HG03095 (cell line): ENCODE measurements around the gene LSM12.

ENCODE experiments used
- ATAC-seq: cut with Tn5 transposase; IDR thresholded peaks from one replicate; pipeline ENCODE4 v1.9.1; 2021; ENCODE audit warnings: moderate library complexity; ENCODE audit not compliant: unreplicated experiment

LSM12 gene

GRCh38 chr17:43988301-43988700 is 78.2 kb downstream of the LSM12 start:
- ATAC-seq = no peak

- no peak for ATAC-seq
Measured at GRCh38 chr17:43987131-43988021, 79.1 kb downstream of the LSM12 start.

DNA sequence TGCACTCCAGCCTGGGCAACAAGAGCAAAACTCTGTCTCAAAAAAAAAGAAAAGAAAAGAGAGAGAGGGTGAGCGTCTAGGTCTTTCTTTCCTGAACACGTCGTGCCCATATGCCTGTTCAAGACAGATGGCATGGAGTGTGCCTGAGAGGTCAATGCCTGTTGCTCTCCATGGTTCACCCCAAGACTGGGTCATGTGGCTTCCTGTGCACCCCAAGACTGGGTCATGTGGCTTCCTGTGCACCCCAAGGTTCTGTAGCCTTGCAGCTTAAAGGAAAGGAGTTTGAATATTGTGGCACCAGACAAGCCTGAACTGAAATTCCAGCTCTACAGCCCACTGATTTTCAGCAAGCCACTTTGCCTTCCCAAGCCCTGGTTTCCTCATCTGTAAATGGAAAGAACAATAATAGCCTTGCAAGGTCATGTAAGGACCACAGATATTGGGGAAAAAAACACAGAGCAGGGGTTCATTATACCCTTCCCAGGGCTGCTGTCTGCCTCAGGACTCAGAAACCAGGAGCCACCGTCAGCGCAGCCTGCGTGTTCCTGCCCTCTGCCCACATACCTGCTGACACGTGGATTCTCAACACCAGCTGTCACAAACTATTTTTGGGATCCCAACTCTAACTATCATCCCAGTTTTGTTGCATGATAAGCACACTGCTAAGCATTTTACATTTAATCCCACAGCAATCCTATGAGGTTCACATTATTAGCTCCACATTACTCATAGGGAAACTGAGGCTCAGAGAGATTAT is 80.1 kb downstream of the LSM12 start:
- ATAC-seq = no peak

GRCh38 chr17:43984521-43984920 is 82.0 kb downstream of the LSM12 start:
- no peak for ATAC-seq
